Ascending aorta (tissue), 2 donors: Measurements from ENCODE around the gene PHTF2. TPM values are rescaled to one million over a fixed set of nuclear protein-coding genes. Genes with fewer than 3 reads are reported as not detected.

Experiments
- DNase-seq, 2 donors: peaks; one replicate each; pipeline ENCODE4 v3.0.0-alpha.2; 2019; ENCODE audit warnings: low spot score in 2 of 2
- H3K27ac ChIP-seq, 2 donors: fragments of 200-600 bp; sonication (generic); one replicate each; pipeline ENCODE4 v1.5.1; 2016 to 2017; ENCODE audit warnings: mild to moderate bottlenecking in 1 of 2
- H3K27me3 ChIP-seq: fragments of 200-600 bp; sonication (generic); one replicate; pipeline ENCODE4 v1.5.1; 2017
- H3K36me3 ChIP-seq, 2 donors: fragments of 200-600 bp; sonication (generic); one replicate each; pipeline ENCODE4 v1.5.1; 2016
- H3K4me1 ChIP-seq, 2 donors: fragments of 200-600 bp; sonication (generic); one replicate each; pipeline ENCODE4 v1.5.1; 2016 to 2017; ENCODE audit warnings: mild to moderate bottlenecking in 1 of 2
- H3K4me3 ChIP-seq, 2 donors: fragments of 200-600 bp; sonication (generic); one replicate each; pipeline ENCODE4 v1.5.1; 2016 to 2017; ENCODE audit warnings: mild to moderate bottlenecking in 1 of 2
- H3K9me3 ChIP-seq, 2 donors: fragments of 200-600 bp; sonication (generic); one replicate each; pipeline ENCODE4 v1.5.1; 2016
- CTCF ChIP-seq, 3 experiments: fragments of 200-600 bp in 2 of 3; fragments of 450-650 bp in 1 of 3; sonication (generic) in 2 of 3; IDR thresholded peaks; one replicate each; pipeline ENCODE4 v1.5.1; 2016 to 2019; ENCODE audit warnings: antibody characterized with exemption in 3 of 3, mild to moderate bottlenecking in 1 of 3, moderate library complexity in 1 of 3
- intact Hi-C: fragments of 100-400 bp; cut with DNase I; formaldehyde crosslinking; loops from one replicate; pipeline ENCODE4 v1.15.1; 2023
- total RNA-seq: library from RNA; depleted of rRNA; stranded (reverse); fragments of >200 nt; gene quantifications from one replicate; pipeline ENCODE4 v1.1.0, GENCODE V29; 2016

PHTF2 gene
- total RNA-seq, 1 donor from 2014 or later, result 10.2 TPM

GRCh38 chr7:77760809-77761453, 37.6 kb upstream of the PHTF2 start:
- intact Hi-C loops, result no loop called here

GRCh38 chr7:77765481-77765880, 33.1 kb upstream of the PHTF2 start:
- Histone ChIP-seq H3K36me3 (peaks cover 11 to 14% of the 10 kb centered on the region in 2 donors), H3K4me3 (no peak overlapping the region), H3K4me1 (no peaks in the 10 kb centered on the region), H3K27ac (no peak overlapping the region), H3K9me3 (no peaks in the 10 kb centered on the region), H3K27me3 (no peaks in the 10 kb centered on the region)
- intact Hi-C loops, result no loop called here
- TF ChIP-seq CTCF (IDR thresholded peaks at IDR 0.05), result no peak
- no peak for DNase-seq

More at GRCh38 chr7:77760809-77761453, 37.6 kb upstream of the PHTF2 start:
- no peak for DNase-seq
- Histone ChIP-seq H3K27me3 (no peaks in the 10 kb centered on the region), H3K36me3 (no peaks in the 10 kb centered on the region), H3K4me1 (no peaks in the 10 kb centered on the region), H3K9me3 (no peaks in the 10 kb centered on the region), H3K4me3 (no peak overlapping the region), H3K27ac (no peak overlapping the region)
- TF ChIP-seq CTCF (IDR thresholded peaks at IDR 0.05), result no peak

GRCh38 chr7:77765906-77766800, 32.4 kb upstream of the PHTF2 start:
- no peak for DNase-seq
- intact Hi-C loops, result no loop called here
- H3K4me3 ChIP-seq, result no peak overlapping the region
- no peaks in the 10 kb centered on the region for H3K9me3 ChIP-seq
- no peak for TF ChIP-seq CTCF (IDR thresholded peaks at IDR 0.05)
- peaks cover 14% of the 10 kb centered on the region in 2 donors for H3K36me3 ChIP-seq
- no peaks in the 10 kb centered on the region for H3K27me3 ChIP-seq
- no peak overlapping the region for H3K27ac ChIP-seq
- H3K4me1 ChIP-seq, result no peaks in the 10 kb centered on the region

- Histone ChIP-seq H3K4me3 (no peak overlapping the region), H3K9me3 (no peaks in the 10 kb centered on the region), H3K27me3 (no peaks in the 10 kb centered on the region), H3K27ac (no peak overlapping the region), H3K4me1 (no peaks in the 10 kb centered on the region), H3K36me3 (peaks cover 14% of the 10 kb centered on the region in 2 donors)
- no peak for DNase-seq
- TF ChIP-seq CTCF (IDR thresholded peaks at IDR 0.05), result no peak
- intact Hi-C loops, result no loop called here
These were observed 31.6 kb upstream of the PHTF2 start for GRCh38 chr7:77766801-77767605.

GRCh38 chr7:77770316-77770715, 28.3 kb upstream of the PHTF2 start:
- DNase-seq, result no peak
- Histone ChIP-seq H3K27me3 (no peaks in the 10 kb centered on the region), H3K4me3 (no peak overlapping the region), H3K36me3 (peaks cover 18 to 36% of the 10 kb centered on the region in 2 donors), H3K27ac (no peak overlapping the region), H3K9me3 (no peaks in the 10 kb centered on the region), H3K4me1 (no peaks in the 10 kb centered on the region)
- TF ChIP-seq CTCF (IDR thresholded peaks at IDR 0.05), result no peak
- intact Hi-C loops, result no loop called here
